ENCODE results near the gene RFX3.

Gene RFX3

GRCh38 chr9:3288686-3289085, 237.1 kb downstream of the RFX3 start:
- in situ Hi-C loops (cut with HindIII; ENCODE audit: low pct_ligation_motif_present, low sequenced_read_pairs), result no loop called here

DNA sequence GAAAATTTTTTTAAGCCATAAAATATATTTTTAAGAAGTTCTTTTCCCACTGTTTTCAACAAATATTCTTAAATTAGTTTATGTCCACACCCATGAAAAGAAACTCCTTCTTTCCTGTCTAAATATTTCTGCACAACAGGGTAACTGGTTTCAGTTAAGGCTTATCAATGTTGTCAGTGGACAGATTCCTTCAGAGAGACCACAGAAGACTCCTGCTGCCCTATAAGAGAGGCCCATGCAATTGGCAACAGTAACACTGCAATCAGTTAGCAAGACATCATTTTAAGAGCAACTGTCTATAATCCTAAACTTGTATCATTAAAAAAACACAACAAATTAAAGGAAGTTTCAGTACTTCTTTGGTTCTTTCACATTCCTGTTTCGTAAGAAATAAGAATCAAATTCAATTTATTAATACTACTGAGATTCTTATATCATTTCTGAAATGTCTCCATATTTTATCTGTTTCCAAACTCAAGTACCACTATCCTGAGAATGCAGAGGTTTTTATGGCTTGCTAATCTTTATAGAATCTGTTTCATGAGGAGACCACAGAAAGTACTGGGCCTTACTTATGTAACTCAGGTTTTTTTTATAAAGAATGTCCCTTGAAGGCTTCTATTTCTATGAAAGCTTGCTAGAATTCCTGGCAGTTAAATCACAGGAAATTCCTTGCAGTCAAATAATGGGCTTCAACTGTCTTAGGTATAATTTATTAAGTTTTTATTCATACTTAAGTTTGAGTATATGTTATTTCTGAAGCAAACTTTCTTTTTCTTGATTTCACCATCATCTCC, 240.2 kb downstream of the RFX3 start:
- Histone ChIP-seq H3K36me3 (replicated peaks) (no peaks in the 10 kb centered on the region), H3K27me3 (replicated peaks) (no peaks in the 10 kb centered on the region), H3K27ac (no peak overlapping the region), H3K4me3 (ENCODE audit: low read depth, low read length) (no peak overlapping the region)
- no peak for DNase-seq
- no peak for TF ChIP-seq CTCF (IDR thresholded peaks at IDR 0.05; ENCODE audit: low read depth, low read length, missing control alignments)
- in situ Hi-C loops (cut with HindIII; ENCODE audit: low pct_ligation_motif_present, low sequenced_read_pairs), result no loop called here

More at GRCh38 chr9:3288686-3289085, 237.1 kb downstream of the RFX3 start:
- no peak overlapping the region for H3K4me3 ChIP-seq (ENCODE audit: low read depth, low read length)
- no peak for DNase-seq
- no peaks in the 10 kb centered on the region for H3K27me3 ChIP-seq (replicated peaks)
- no peaks in the 10 kb centered on the region for H3K36me3 ChIP-seq (replicated peaks)
- H3K27ac ChIP-seq, result no peak overlapping the region
- no peak for TF ChIP-seq CTCF (IDR thresholded peaks at IDR 0.05; ENCODE audit: low read depth, low read length, missing control alignments)

- Histone ChIP-seq H3K4me3 (ENCODE audit: low read depth, low read length) (no peak overlapping the region), H3K27ac (no peak overlapping the region), H3K36me3 (replicated peaks) (no peaks in the 10 kb centered on the region), H3K27me3 (replicated peaks) (no peaks in the 10 kb centered on the region)
- in situ Hi-C loops (cut with HindIII; ENCODE audit: low pct_ligation_motif_present, low sequenced_read_pairs), result no loop called here
- DNase-seq, result no peak
- no peak for TF ChIP-seq CTCF (IDR thresholded peaks at IDR 0.05; ENCODE audit: low read depth, low read length, missing control alignments)
Measured at GRCh38 chr9:3282365-3282764, 243.4 kb downstream of the RFX3 start.

- no peak overlapping the region for H3K4me3 ChIP-seq (ENCODE audit: low read depth, low read length)
- TF ChIP-seq CTCF (IDR thresholded peaks at IDR 0.05; ENCODE audit: low read depth, low read length, missing control alignments), result no peak
- no peaks in the 10 kb centered on the region for H3K36me3 ChIP-seq (replicated peaks)
- in situ Hi-C loops (cut with HindIII; ENCODE audit: low pct_ligation_motif_present, low sequenced_read_pairs), result no loop called here
- H3K27me3 ChIP-seq (replicated peaks), result no peaks in the 10 kb centered on the region
- no peak overlapping the region for H3K27ac ChIP-seq
- no peak for DNase-seq
Measured at GRCh38 chr9:3281399-3281798, 244.4 kb downstream of the RFX3 start.

DNA sequence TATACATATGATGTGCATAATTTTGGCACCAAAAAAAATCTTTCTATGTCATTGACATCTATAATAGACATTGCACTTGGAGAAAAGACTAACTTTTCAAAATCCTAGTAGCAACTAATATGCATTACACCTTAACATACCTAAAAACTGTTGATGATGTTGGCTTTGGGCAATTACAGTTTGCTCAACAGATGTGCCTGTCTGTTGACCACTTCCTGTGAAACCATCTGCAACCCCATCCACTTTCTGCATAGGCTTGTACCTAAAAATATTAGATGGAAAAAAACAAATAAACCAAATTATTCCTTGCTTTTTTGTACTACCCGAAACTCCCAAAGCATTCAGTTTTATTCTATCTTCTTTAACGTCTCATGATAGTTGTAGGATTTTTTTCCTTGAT, 248.6 kb downstream of the RFX3 start:
- in situ Hi-C loops (cut with HindIII; ENCODE audit: low pct_ligation_motif_present, low sequenced_read_pairs), result no loop called here
- Histone ChIP-seq H3K27ac (no peak overlapping the region), H3K36me3 (replicated peaks) (no peaks in the 10 kb centered on the region), H3K27me3 (replicated peaks) (no peaks in the 10 kb centered on the region), H3K4me3 (ENCODE audit: low read depth, low read length) (no peak overlapping the region)
- TF ChIP-seq CTCF (IDR thresholded peaks at IDR 0.05; ENCODE audit: low read depth, low read length, missing control alignments), result no peak
- no peak for DNase-seq

- in situ Hi-C loops (cut with HindIII; ENCODE audit: low pct_ligation_motif_present, low sequenced_read_pairs), result no loop called here
- H3K36me3 ChIP-seq (replicated peaks), result no peaks in the 10 kb centered on the region
- no peaks in the 10 kb centered on the region for H3K27me3 ChIP-seq (replicated peaks)
- no peak overlapping the region for H3K27ac ChIP-seq
- no peak for DNase-seq
- H3K4me3 ChIP-seq (ENCODE audit: low read depth, low read length), result no peak overlapping the region
- TF ChIP-seq CTCF (IDR thresholded peaks at IDR 0.05; ENCODE audit: low read depth, low read length, missing control alignments), result no peak
Measured at GRCh38 chr9:3271581-3271980, 254.2 kb downstream of the RFX3 start.

All from brain microvascular endothelial cell (primary cell).